Kasumi-1 (cell line): ENCODE measurements around the gene GHRH.

Experiments used
- DNase-seq, 2 experiments: peaks; one replicate each; lab custom pipeline; 2025; lab: John Stamatoyannopoulos, UW

GHRH gene

DNA sequence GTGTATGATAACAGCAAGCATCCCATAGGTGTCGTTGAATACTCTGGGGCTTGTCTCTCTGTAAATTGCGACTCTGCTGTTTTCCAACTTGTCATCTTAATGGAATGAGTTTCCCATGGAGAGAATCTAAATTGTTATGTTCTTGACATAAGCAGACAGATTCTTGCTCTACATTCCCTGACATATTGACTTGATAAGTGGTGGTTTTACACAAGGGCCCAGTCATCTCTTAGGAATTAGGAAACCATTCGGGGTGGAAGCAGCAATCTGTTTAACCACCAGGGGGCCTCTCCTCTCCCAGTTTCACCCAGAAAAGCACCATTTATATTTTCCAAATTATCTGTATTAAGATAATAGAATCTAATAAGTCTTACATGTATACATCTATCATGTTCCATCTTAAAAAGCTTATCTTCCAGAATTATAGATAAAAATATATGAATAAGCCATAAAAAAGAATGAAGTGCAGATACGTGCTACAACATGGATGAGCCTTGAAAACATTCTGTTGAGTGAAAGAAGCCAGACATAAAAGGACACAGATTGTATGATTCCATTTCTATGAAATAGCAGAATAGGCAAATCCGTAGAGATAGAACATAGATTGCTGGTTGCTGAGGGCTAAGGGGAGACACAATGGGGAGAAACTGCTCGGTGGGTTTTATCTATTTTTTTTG, 59.2 kb downstream of the GHRH start:
- DNase-seq, result peak; percentile 62 to 71

DNA sequence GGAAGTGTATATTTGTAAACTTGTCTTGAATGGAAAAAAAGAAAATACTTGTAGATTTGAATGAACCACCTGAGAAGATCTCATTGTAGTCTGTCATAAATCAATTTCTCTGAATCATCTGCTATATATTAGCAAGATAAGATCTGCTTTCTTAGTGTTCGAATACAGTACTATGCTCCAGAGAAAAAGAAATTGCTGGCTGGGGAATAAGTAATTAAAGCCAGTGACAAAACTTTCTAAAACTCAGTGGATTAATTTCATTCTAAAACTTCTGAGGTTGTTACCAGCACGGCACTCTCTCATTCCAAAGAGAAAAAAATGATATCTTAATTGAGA, 59.8 kb downstream of the GHRH start:
- no peak for DNase-seq
